Mesodermal cell (in vitro differentiated cells): ENCODE results near the gene TMEM52B.

Source experiments
- H3K27ac ChIP-seq: 2 replicates; pipeline ENCODE4 v1.7.0; 2013; ENCODE audit warnings: mild to moderate bottlenecking, low read depth, low read length, moderate library complexity; ENCODE audit not compliant: severe bottlenecking
- H3K36me3 ChIP-seq: 2 replicates; pipeline ENCODE4 v1.7.1; 2013; ENCODE audit warnings: mild to moderate bottlenecking, low read length, moderate library complexity; ENCODE audit not compliant: control insufficient read depth, insufficient read depth
- H3K4me1 ChIP-seq: one replicate; pipeline ENCODE4 v1.7.1; 2013; ENCODE audit warnings: mild to moderate bottlenecking, low read length; ENCODE audit not compliant: insufficient read depth, control insufficient read depth, poor library complexity, severe bottlenecking
- H3K4me3 ChIP-seq: 2 replicates; pipeline ENCODE4 v1.7.0; 2013; ENCODE audit warnings: low read length, control low read depth, mild to moderate bottlenecking; ENCODE audit not compliant: insufficient read depth, poor library complexity, severe bottlenecking; ENCODE audit errors: extremely low read depth
- H3K9me3 ChIP-seq: 2 replicates; pipeline ENCODE4 v1.7.1; 2013; ENCODE audit warnings: mild to moderate bottlenecking, low read length, moderate library complexity; ENCODE audit not compliant: control insufficient read depth
- WGBS, 2 experiments: methylation state at CpG; one replicate each; pipeline ENCODE4 v1.1.5; 2013; ENCODE audit warnings: missing lambda C conversion rate in 2 of 2; ENCODE audit not compliant: insufficient coverage in 2 of 2; 5-methylcytosine and 5-hydroxymethylcytosine counted together

Gene TMEM52B

DNA sequence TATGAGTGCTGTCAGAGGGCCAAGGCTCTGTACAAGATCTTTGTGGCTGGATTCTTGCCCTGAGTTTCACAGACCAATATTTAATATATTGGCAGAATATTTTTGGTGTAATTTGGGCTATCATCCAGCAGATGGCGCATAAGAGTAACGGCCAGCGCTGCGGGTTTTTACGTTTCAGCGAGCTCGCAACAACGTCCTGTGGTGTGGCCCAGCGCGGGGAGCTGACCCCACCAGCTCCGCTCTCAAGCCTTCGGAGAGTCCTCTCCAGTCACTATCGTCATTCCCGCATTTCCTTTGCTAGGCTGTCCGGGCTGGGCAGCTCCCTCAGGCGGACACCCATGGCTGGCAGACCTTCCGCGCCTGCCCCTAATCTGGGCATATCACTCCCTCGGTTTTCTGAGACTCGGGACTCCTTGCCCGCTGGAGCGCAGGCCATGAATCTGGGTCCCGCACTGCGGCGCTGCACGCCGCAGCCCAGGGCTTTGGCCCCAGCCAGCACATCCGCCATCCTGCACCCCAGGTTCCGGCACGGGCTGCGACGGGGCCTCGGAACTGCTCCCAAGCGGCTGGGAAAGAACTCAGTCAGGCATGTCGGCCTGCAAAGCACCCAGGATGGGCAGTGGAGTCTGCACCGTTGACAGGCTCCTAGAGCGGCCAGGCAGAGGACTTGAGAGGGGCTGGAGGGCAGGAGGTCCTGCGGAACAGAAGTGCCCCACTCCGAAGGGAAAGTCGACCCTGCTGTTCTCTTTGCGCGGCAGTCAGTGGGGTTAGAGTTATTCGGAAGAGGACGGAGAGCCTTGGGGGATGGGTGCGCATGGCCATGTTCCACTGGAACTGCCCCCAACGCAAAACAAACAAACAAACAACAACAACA, 25.3 kb upstream of the TMEM52B start:
- H3K4me3 ChIP-seq: peak overlapping the region; percentile 44
- 12 to 13% methylated on average over 33 to 34 of the region's 46 CpGs for WGBS, 2 experiments
- peaks cover 4% of the 10 kb centered on the region for H3K4me1 ChIP-seq
- H3K27ac ChIP-seq: peak overlapping the region; percentile 62
- no peaks in the 10 kb centered on the region for H3K9me3 ChIP-seq
- no peaks in the 10 kb centered on the region for H3K36me3 ChIP-seq

DNA sequence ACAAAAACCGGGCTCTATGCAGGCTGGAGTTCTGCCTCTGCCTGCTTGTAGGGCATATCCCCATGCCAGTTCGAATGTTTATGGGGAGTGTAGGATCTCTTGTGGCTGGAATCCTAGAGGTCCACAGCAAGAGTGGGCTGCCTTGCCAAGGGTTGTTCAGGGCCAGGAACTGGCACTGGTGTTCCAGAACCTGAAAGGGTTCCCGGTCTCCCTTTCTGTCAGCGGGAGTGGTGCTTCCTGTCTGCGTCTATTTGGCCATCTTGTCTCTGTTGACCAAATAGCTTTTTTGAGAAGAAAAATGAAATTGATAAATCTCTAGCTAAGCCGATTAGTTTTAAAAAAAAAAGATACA, 24.7 kb upstream of the TMEM52B start:
- Histone ChIP-seq H3K9me3 (no peaks in the 10 kb centered on the region), H3K36me3 (no peaks in the 10 kb centered on the region), H3K4me3 (peak overlapping the region; percentile 44), H3K27ac (no peak overlapping the region), H3K4me1 (peaks cover 4% of the 10 kb centered on the region)
- WGBS, 2 experiments: 61% methylated on average over 3 of the region's 6 CpGs; no CpG with 5 or more reads in 1 of the 2 experiments

DNA sequence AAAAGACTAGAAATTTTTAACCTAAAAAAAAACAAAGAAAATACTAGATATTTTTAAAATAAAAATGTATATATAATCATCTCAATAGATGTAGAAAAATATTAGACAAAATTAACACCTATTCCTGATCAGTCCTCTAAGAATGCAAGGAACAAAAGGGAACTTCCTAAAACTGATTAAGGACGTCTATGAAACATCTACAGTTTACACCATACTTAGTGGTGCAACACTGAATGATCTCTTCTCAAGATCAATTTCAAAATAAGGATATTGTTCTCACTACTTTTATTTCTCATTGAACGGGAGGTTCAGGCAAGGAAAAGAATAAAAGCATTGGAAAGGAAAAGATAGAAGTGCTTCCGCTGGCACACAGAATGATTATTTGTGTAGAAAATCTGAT, 22.9 kb upstream of the TMEM52B start:
- Histone ChIP-seq H3K36me3 (no peaks in the 10 kb centered on the region), H3K4me3 (no peak overlapping the region), H3K9me3 (no peaks in the 10 kb centered on the region), H3K27ac (no peak overlapping the region), H3K4me1 (peaks cover 4% of the 10 kb centered on the region)
- WGBS, 2 experiments: no CpG with 5 or more reads among the region's 3 CpGs

DNA sequence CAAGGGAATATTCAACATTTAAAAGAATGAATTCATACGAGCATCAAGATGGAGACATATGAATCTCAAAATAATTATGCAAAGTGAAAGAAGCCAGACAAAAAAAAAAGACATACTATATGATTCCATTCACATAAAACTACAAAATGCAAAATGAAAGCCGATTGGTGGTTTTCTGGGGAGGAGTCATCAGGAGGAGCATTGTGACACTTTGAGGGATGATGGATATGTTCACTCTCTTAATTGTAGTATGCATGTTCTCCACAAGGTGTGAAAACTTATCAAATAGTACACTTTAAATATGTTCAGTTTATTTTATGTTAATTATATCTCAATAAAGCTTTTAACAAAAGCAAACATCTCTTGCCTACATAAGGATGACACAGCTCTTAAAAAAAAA, 20.4 kb upstream of the TMEM52B start:
- Histone ChIP-seq H3K4me3 (no peak overlapping the region), H3K9me3 (no peaks in the 10 kb centered on the region), H3K4me1 (peaks cover 4% of the 10 kb centered on the region), H3K36me3 (no peaks in the 10 kb centered on the region), H3K27ac (no peak overlapping the region)
- no CpG with 5 or more reads among the region's 2 CpGs for WGBS, 2 experiments

- 82 to 83% methylated on average over 1 to 2 of the region's 3 CpGs for WGBS, 2 experiments
- Histone ChIP-seq H3K9me3 (no peaks in the 10 kb centered on the region), H3K4me3 (no peak overlapping the region), H3K36me3 (no peaks in the 10 kb centered on the region), H3K4me1 (no peaks in the 10 kb centered on the region), H3K27ac (no peak overlapping the region)
Observed at GRCh38 chr12:10159280-10159679, 19.6 kb upstream of the TMEM52B start.

DNA sequence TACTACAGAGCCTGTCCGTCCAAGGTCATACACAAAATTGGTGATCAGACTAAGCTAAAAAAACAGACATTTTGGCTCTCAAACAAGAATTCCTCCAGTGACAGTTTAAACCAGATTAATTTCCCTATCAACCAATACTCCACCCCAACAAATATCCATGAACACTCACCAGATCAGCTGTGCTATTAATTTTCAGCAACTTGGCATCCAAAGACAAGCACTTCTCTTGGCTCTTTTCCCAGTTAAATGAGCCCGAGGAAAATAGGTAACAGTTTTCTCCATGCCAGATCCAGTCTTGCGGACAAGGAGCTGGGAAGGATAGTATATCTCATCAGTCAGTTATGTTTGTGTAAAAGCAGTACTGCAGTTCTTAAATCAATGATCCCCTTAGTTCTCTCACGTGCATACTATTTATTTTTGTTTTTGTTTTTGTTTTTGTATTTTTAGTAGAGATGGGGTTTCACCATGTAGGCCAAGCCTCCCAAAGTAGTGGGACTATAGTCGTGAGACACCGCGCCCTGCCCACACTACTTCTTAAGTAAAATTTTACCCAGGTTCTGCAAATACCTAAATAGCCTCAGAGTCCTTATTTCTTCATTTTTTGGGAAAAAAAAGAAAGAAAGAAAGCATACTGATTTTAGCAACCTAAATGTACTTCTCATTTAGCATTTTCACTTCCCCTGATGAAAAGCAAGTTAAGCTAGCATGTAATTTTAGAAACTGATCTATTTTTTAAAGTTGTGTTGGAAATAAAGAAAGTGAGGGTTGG, 18.0 kb upstream of the TMEM52B start:
- no peaks in the 10 kb centered on the region for H3K36me3 ChIP-seq
- no peak overlapping the region for H3K27ac ChIP-seq
- H3K4me1 ChIP-seq: no peaks in the 10 kb centered on the region
- WGBS, 2 experiments: 83 to 100% methylated on average over 2 of the region's 7 CpGs
- no peaks in the 10 kb centered on the region for H3K9me3 ChIP-seq
- no peak overlapping the region for H3K4me3 ChIP-seq

DNA sequence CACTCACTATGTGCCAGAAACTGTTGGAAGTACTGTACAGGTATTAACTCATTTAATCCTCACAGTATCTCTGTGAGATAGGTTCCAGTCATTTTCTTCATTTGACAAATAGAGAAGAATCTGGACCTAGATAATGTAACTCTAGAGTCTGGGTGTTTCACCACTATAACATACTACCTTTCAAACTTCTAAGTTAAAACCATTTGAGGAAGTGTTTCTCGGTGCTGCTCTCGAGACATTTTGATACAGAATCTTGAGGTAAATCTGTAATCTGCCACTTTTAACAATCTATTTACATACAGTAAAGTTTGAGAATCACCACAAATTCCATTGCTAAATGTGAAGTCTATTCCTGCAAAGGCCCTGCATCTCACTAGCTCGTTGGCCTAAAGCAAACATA, 15.7 kb upstream of the TMEM52B start:
- WGBS, 2 experiments: 83% methylated on average over 1 of the region's 3 CpGs; no CpG with 5 or more reads in 1 of the 2 experiments
- Histone ChIP-seq H3K9me3 (no peaks in the 10 kb centered on the region), H3K36me3 (no peaks in the 10 kb centered on the region), H3K4me3 (no peak overlapping the region), H3K27ac (no peak overlapping the region), H3K4me1 (no peaks in the 10 kb centered on the region)

- WGBS, 2 experiments: no CpG with 5 or more reads among the region's 1 CpG
- Histone ChIP-seq H3K27ac (no peak overlapping the region), H3K4me1 (peaks cover 13% of the 10 kb centered on the region), H3K36me3 (no peaks in the 10 kb centered on the region), H3K4me3 (no peak overlapping the region), H3K9me3 (no peaks in the 10 kb centered on the region)
Observed at GRCh38 chr12:10165421-10165820, 13.4 kb upstream of the TMEM52B start.

GRCh38 chr12:10167599-10167998, 11.2 kb upstream of the TMEM52B start:
- Histone ChIP-seq H3K27ac (no peak overlapping the region), H3K9me3 (no peaks in the 10 kb centered on the region), H3K36me3 (no peaks in the 10 kb centered on the region), H3K4me1 (peaks cover 13% of the 10 kb centered on the region), H3K4me3 (no peak overlapping the region)
- WGBS, 2 experiments: 100% methylated on average over 1 to 2 of the region's 5 CpGs

GRCh38 chr12:10169104-10169503, 9.7 kb upstream of the TMEM52B start:
- Histone ChIP-seq H3K27ac (peak overlapping the region; percentile 10), H3K4me1 (peaks cover 13% of the 10 kb centered on the region), H3K36me3 (no peaks in the 10 kb centered on the region), H3K9me3 (no peaks in the 10 kb centered on the region), H3K4me3 (no peak overlapping the region)
- 67 to 83% methylated on average over 1 of the region's 3 CpGs for WGBS, 2 experiments

GRCh38 chr12:10170216-10170615, 8.6 kb upstream of the TMEM52B start:
- Histone ChIP-seq H3K36me3 (no peaks in the 10 kb centered on the region), H3K4me3 (no peak overlapping the region), H3K9me3 (no peaks in the 10 kb centered on the region), H3K27ac (no peak overlapping the region), H3K4me1 (peaks cover 13% of the 10 kb centered on the region)
- WGBS, 2 experiments: 98 to 100% methylated on average over 1 to 4 of the region's 5 CpGs
